SK-N-SH (cell line): ENCODE measurements around the gene TBC1D30. TPM values are rescaled to one million over a fixed set of nuclear protein-coding genes. Genes with fewer than 3 reads are reported as not detected.

Experiments used
- CTCF ChIA-PET: fragments of 300-600, 350-600 bp; formaldehyde crosslinking; extraction: SDS; loops from one replicate; lab custom pipeline; 2021; lab: Yijun Ruan, JAX
- POLR2A ChIA-PET: fragments of 350-600 bp; sonication (Branson Sonifier 250); formaldehyde crosslinking; extraction: SDS; loops from one replicate; lab custom pipeline; 2020; ENCODE audit warnings: antibody characterized with exemption, inconsistent platforms; lab: Yijun Ruan, JAX
- DNase-seq: peaks from one replicate; pipeline ENCODE4 v3.0.0; 2012
- H2AFZ ChIP-seq: fragments of 200-600 bp; sonication (generic); 2 replicates; pipeline ENCODE4 v1.8.1; 2016; ENCODE audit warnings: antibody characterized with exemption, mild to moderate bottlenecking, low read depth
- H3F3A ChIP-seq: fragments of 200-600 bp; sonication (generic); replicated peaks from 2 replicates; pipeline ENCODE3; 2016; ENCODE audit warnings: antibody characterized with exemption, mild to moderate bottlenecking; ENCODE audit not compliant: insufficient read depth
- H3K27ac ChIP-seq, 2 experiments: fragments of 200-500 bp in 1 of 2; fragments of 200-600 bp in 1 of 2; sonication (Bioruptor generic) in 1 of 2; sonication (generic), shearing (Covaris generic) in 1 of 2; 2 replicates each; pipeline versions ENCODE4 v1.5.1 to v1.6.1; 2014 to 2016; ENCODE audit warnings: low read depth in 2 of 2, inconsistent platforms in 1 of 2, low read length in 1 of 2, mild to moderate bottlenecking in 1 of 2, mixed read lengths in 1 of 2
- H3K27me3 ChIP-seq: fragments of 200-600 bp; sonication (generic), shearing (Covaris generic); 2 replicates; pipeline ENCODE4 v1.6.1; 2016; ENCODE audit warnings: mixed run types; ENCODE audit not compliant: insufficient read depth
- H3K36me3 ChIP-seq, 2 experiments: fragments of 200-500 bp in 1 of 2; fragments of 200-600 bp in 1 of 2; sonication (Bioruptor generic) in 1 of 2; sonication (generic) in 1 of 2; replicated peaks in 1 of 2; 2 replicates each; pipeline versions ENCODE3 to v1.5.1; 2014 to 2016; ENCODE audit warnings: low read length in 1 of 2, mild to moderate bottlenecking in 1 of 2; ENCODE audit not compliant: insufficient read depth in 2 of 2, control insufficient read depth in 1 of 2
- H3K4me1 ChIP-seq, 2 experiments: fragments of 200-500 bp in 1 of 2; fragments of 200-600 bp in 1 of 2; sonication (Bioruptor generic) in 1 of 2; sonication (generic), shearing (Covaris generic) in 1 of 2; 2 replicates each; pipeline versions ENCODE4 v1.5.1 to v1.6.1; 2014 to 2016; ENCODE audit warnings: low read depth in 1 of 2, low read length in 1 of 2, mixed run types in 1 of 2; ENCODE audit not compliant: insufficient read depth in 2 of 2, control insufficient read depth in 1 of 2
- H3K4me2 ChIP-seq: fragments of 200-600 bp; sonication (generic), shearing (Covaris generic); 2 replicates; pipeline ENCODE4 v1.6.1; 2017; ENCODE audit warnings: mixed run types
- H3K4me3 ChIP-seq, 2 experiments: fragments of 200-500 bp in 1 of 2; fragments of 200-600 bp in 1 of 2; sonication (Bioruptor generic) in 1 of 2; sonication (generic), shearing (Covaris generic) in 1 of 2; 2 replicates each; pipeline versions ENCODE4 v1.5.1 to v1.8.1; 2014 to 2016; ENCODE audit warnings: low read depth in 2 of 2, inconsistent platforms in 1 of 2, low read length in 1 of 2, mild to moderate bottlenecking in 1 of 2, mixed read lengths in 1 of 2, moderate library complexity in 1 of 2
- H3K79me2 ChIP-seq: fragments of 200-600 bp; sonication (generic); 2 replicates; pipeline ENCODE4 v1.8.1; 2017; ENCODE audit warnings: mild to moderate bottlenecking; ENCODE audit not compliant: insufficient read depth
- H3K9ac ChIP-seq: fragments of 200-600 bp; sonication (generic); 2 replicates; pipeline ENCODE4 v1.6.1; 2017; ENCODE audit warnings: mixed run types
- H3K9me2 ChIP-seq: fragments of 200-600 bp; sonication (generic); 2 replicates; pipeline ENCODE4 v1.6.1; 2017; ENCODE audit warnings: mixed run types
- H3K9me3 ChIP-seq: fragments of 200-600 bp; sonication (generic); 2 replicates; pipeline ENCODE4 v1.6.1; 2017; ENCODE audit warnings: mixed run types, mild to moderate bottlenecking, moderate library complexity
- H4K20me1 ChIP-seq: fragments of 200-600 bp; sonication (generic); 2 replicates; pipeline ENCODE4 v1.6.1; 2017; ENCODE audit warnings: mild to moderate bottlenecking, mixed run types; ENCODE audit not compliant: insufficient read depth
- ELF1 ChIP-seq: IDR thresholded peaks from 2 replicates; pipeline ENCODE4 v1.4.0; 2012
- GABPA ChIP-seq: IDR thresholded peaks from 2 replicates; pipeline ENCODE4 v1.4.0; 2012; ENCODE audit warnings: low read depth, mild to moderate bottlenecking
- GATA2 ChIP-seq: sonication (generic); formaldehyde crosslinking; IDR thresholded peaks from 2 replicates; pipeline ENCODE4 v1.5.0; 2020; ENCODE audit warnings: mild to moderate bottlenecking, missing genetic modification reagents
- JUND ChIP-seq: IDR thresholded peaks from 2 replicates; pipeline ENCODE4 v1.4.0; 2012
- MXI1 ChIP-seq: IDR thresholded peaks from 2 replicates; pipeline ENCODE4 v1.6.1; 2012; ENCODE audit warnings: mild to moderate bottlenecking, low read depth, low read length, improper control_type of control experiment
- NFIC ChIP-seq: IDR thresholded peaks from 2 replicates; pipeline ENCODE4 v1.4.0; 2012; ENCODE audit warnings: borderline replicate concordance
- NRF1 ChIP-seq: IDR thresholded peaks from 2 replicates; pipeline ENCODE4 v1.6.1; 2012; ENCODE audit warnings: low read depth, mild to moderate bottlenecking, low read length
- PBX3 ChIP-seq: IDR thresholded peaks from 2 replicates; pipeline ENCODE4; 2012
- RFX5 ChIP-seq: IDR thresholded peaks from 2 replicates; pipeline ENCODE4 v1.6.1; 2012; ENCODE audit warnings: mild to moderate bottlenecking, improper control_type of control experiment, low read length
- SMC3 ChIP-seq: IDR thresholded peaks from 2 replicates; pipeline ENCODE4 v1.6.1; 2012; ENCODE audit warnings: low read depth, low read length, improper control_type of control experiment
- USF2 ChIP-seq: fragments of 150-350 bp; IDR thresholded peaks from 2 replicates; pipeline ENCODE4 v1.6.1; 2017; ENCODE audit warnings: antibody characterized with exemption, low read length, low read depth, borderline replicate concordance
- YY1 ChIP-seq: IDR thresholded peaks from 2 replicates; pipeline ENCODE4 v1.4.0; 2012; ENCODE audit warnings: low read depth, mild to moderate bottlenecking
- WGBS: methylation state at CpG from one replicate; pipeline ENCODE4 v1.1.6; 2017; ENCODE audit warnings: low lambda C conversion rate; 5-methylcytosine and 5-hydroxymethylcytosine counted together
- polyA plus RNA-seq, 3 experiments: library from polyadenylated mRNA; depleted of rRNA; stranded (reverse); fragments of >200 nt; gene quantifications; 2 replicates each; pipeline ENCODE4 v1.2.3, GENCODE V29; 2012
- TF ChIP-seq, protein P1 (sequence below): IDR thresholded peaks from 2 replicates; pipeline ENCODE4 v1.4.0; 2012; ENCODE audit warnings: low read depth

TBC1D30 gene
- polyA plus RNA-seq, 1 of the 3 experiments (the other 2 are of a cell fraction) = 0.23 TPM

DNA sequence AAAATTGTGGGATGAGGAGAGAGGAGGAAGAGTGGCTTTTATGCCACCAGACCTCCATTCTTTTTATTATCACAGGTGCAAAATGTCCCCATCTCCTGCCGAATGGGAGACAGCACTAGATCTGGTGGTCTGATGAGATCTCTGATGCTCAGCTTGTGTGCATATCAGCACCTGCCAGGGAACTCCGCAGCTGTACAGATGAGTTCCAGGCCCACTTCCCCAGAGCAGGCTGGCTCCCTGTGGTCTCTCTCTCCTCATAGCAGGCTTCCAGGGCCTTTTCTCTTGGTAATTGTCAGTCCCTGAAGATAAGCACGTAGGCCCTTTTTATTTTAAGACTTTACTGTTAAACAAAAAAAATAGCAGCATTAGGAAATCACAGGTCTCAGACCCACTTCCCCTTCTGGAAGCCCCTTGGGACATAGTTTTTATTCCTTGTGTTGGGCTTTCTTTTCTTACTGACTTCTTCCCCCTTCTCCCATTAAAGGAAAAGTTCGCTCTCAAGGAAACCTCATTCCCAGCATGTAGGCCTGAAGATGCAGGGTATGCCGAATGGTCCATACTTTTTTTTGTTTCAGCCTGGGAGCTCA, 4.5 kb upstream of the TBC1D30 start:
- ChIA-PET POLR2A (interaction anchor here (0.6 kb wide), 1 partner anchor 439 kb away, joined by 5 read pairs; no protein-coding TSS in a partner anchor), CTCF (interaction anchor here (0.9 to 2.5 kb wide), 3 partner anchors 18 to 413 kb away, joined by 3 to 11 read pairs (median 3); no protein-coding TSS in a partner anchor)
- no peak overlapping the region for H2AFZ ChIP-seq
- no peaks in the 10 kb centered on the region for H3F3A ChIP-seq
- H3K4me2 ChIP-seq = no peak overlapping the region
- H3K4me1 ChIP-seq = peaks cover 0 to 4% of the 10 kb centered on the region in 2 experiments; a peak in 2 of 4 replicates
- no peaks in the 10 kb centered on the region for H3K79me2 ChIP-seq
- TF ChIP-seq SMC3 (no peak), ELF1 (no peak), NRF1 (no peak), GATA2 (CRISPR knock-in tag) (peak; percentile 46)
- TF ChIP-seq, protein P1, sequence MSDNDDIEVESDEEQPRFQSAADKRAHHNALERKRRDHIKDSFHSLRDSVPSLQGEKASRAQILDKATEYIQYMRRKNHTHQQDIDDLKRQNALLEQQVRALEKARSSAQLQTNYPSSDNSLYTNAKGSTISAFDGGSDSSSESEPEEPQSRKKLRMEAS = no peak
- H3K36me3 ChIP-seq = no peaks in the 10 kb centered on the region
- H3K4me3 ChIP-seq = no peak overlapping the region
- H4K20me1 ChIP-seq = no peaks in the 10 kb centered on the region
- DNase-seq = peak; percentile 24
- H3K27ac ChIP-seq = no peak overlapping the region
- H3K9ac ChIP-seq = no peak overlapping the region
- 30% methylated on average over 5 of the region's 5 CpGs for WGBS
- no peaks in the 10 kb centered on the region for H3K9me2 ChIP-seq
- H3K9me3 ChIP-seq = peaks cover 6% of the 10 kb centered on the region; the same call in 1 of the 2 replicates
- peaks cover 18% of the 10 kb centered on the region for H3K27me3 ChIP-seq

DNA sequence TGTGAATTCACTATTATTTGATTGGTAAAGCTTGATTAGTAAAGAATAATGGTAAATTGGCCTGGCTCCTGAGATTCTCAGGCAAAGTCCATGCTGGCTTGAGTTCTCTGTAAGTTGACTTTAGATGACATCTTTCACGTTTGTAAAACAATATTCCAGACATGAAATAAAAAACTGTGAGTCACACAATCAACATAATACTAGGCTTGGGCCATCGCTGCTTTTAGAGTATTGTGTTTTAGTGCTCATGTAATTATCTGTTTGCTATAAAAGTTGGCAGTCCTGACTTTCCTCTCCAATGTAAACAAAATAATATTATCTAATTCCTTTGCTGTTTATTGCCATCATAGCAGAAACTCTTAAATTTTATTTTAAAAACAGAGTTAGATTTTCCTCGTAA, 3.9 kb upstream of the TBC1D30 start:
- no peaks in the 10 kb centered on the region for H3K79me2 ChIP-seq
- 24% methylated on average over 3 of the region's 3 CpGs for WGBS
- H4K20me1 ChIP-seq = no peaks in the 10 kb centered on the region
- H3K4me1 ChIP-seq = peaks cover 0 to 4% of the 10 kb centered on the region in 2 experiments; a peak in 1 of 4 replicates
- H3F3A ChIP-seq = no peaks in the 10 kb centered on the region
- peaks cover 6% of the 10 kb centered on the region; the same call in 1 of the 2 replicates for H3K9me3 ChIP-seq
- TF ChIP-seq USF2 = no peak
- TF ChIP-seq GABPA = no peak
- no peak for TF ChIP-seq JUND
- TF ChIP-seq MXI1 = no peak
- TF ChIP-seq GATA2 (CRISPR knock-in tag) = no peak
- TF ChIP-seq SMC3 = no peak
- no peak for TF ChIP-seq YY1
- TF ChIP-seq PBX3 = no peak
- no peak for TF ChIP-seq NFIC
- TF ChIP-seq RFX5 = no peak
- TF ChIP-seq, all 33 proteins: peak for 0
- H3K9me2 ChIP-seq = no peaks in the 10 kb centered on the region
- peaks cover 25% of the 10 kb centered on the region for H3K27me3 ChIP-seq
- DNase-seq = no peak
- H3K4me2 ChIP-seq = no peak overlapping the region
- H3K27ac ChIP-seq = no peak overlapping the region
- no peak overlapping the region for H3K9ac ChIP-seq
- ChIA-PET CTCF (interaction anchor here (0.7 to 0.9 kb wide), 2 partner anchors 18 to 412 kb away, joined by 3 to 4 read pairs; no protein-coding TSS in a partner anchor), POLR2A (no interaction called here)
- no peaks in the 10 kb centered on the region for H3K36me3 ChIP-seq
- H2AFZ ChIP-seq = no peak overlapping the region
- H3K4me3 ChIP-seq = no peak overlapping the region
